Activated CD4-positive, alpha-beta T cell treated with anti-CD3 and anti-CD28 coated beads, Interleukin-2, amount 50 U/mL, for 1 hour (primary cell): Measurements from ENCODE around the gene S100A3.

ENCODE experiments used
- DNase-seq: peaks from one replicate; pipeline ENCODE4 v3.0.0-alpha.2; 2020

Gene S100A3

DNA sequence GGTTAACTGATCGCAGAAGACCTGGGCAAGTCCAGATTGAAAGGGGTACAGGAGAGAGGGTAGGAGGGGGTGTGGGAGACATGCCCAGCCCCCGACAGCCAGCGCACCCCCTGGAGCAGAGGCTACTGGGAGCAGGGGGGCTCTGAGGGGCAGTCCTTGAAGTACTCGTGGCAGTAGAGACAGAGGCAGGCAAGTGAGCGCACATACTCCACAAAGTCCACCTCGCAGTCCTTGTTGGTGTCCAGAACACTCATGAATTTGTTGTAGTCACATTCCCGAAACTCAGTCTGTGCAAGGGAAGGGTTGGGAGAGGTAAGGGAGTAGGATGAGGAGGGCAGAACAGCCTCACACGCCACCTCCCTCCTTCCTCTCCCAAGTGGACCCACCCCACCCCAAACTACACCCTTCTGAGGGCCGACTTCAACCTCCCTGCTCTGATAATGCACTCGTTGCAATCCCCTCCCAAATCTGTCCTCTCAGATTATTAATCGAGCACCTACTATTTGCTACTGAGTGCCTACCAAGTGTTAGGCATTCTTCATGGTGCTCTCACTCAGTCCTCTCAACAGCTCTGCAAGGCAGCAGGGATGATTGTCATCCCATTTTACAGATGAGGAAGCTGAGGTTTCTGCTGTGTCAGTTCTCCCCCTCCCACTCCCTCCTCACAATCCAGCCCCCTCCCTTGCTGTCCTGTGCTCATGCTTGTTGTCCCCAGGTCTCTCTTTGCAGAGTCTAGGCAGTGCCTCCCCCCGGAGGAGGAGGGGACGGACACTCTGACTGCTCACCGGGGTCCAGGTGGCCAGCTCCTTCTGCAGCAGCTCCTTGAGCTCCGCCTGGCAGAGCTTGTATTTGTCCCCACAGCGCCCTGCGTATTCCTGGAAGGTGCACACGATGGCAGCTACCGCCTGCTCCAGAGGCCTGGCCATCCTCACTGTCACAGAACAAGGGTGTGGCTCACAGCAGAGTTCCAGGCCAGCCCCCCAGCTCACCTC is 1.2 kb downstream of the S100A3 start:
- DNase-seq: no peak

DNA sequence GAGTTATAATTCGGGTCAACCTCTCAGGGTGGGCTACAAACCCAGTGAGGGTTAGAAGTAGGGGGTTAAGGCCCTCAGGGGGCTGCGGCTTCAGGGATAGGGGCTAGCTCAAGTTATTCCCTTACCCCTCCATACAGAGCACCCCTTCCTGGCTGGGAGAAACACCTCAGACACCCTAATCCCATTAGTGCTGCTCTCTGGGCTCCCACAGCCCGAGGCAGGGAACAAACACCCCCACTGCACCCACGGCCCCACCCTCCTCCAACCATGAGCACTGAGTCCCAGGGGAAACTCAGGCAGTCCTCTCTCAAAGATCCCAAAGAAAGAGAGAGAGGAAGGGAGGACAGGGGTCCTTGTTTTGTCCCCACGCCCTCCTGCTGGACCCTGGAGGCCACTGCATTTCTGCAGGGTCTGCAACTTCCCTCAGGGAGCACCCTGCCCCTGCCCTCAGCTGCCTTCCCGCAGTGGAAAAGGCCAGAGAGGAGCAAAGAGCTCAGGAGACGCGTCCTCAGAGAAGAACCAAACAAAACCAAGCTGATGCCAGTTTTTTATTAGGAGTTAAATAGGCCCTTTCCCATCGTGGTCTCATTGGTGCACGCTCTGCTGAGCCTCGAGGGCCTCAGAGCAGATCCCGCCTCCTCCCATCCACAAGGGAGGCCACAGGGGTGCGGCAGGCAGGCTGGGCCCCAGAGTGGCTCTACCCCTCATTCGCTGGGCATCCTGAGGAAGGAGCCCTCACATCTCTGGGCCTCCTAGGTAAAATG is 2.1 kb downstream of the S100A3 start:
- no peak for DNase-seq

DNA sequence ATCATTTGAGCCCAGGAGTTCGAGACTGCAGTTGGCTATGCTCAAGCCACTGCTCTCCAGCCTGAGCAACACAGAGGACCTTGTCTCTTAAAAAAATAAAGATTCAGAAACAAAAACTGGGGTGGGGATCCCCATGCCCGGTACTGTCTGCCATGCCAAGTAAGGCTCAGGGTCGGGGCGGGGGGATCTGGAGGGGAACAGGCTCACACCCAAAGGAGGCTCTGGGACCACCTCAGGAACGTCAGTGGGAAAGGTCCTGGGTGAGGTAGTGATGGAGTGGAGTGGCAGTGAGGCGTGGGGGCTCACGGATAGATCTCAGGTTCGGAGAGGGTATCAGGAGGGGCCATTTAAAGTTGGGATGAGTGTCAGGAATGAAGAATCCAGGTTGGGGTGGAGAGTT is 2.7 kb downstream of the S100A3 start:
- no peak for DNase-seq

DNA sequence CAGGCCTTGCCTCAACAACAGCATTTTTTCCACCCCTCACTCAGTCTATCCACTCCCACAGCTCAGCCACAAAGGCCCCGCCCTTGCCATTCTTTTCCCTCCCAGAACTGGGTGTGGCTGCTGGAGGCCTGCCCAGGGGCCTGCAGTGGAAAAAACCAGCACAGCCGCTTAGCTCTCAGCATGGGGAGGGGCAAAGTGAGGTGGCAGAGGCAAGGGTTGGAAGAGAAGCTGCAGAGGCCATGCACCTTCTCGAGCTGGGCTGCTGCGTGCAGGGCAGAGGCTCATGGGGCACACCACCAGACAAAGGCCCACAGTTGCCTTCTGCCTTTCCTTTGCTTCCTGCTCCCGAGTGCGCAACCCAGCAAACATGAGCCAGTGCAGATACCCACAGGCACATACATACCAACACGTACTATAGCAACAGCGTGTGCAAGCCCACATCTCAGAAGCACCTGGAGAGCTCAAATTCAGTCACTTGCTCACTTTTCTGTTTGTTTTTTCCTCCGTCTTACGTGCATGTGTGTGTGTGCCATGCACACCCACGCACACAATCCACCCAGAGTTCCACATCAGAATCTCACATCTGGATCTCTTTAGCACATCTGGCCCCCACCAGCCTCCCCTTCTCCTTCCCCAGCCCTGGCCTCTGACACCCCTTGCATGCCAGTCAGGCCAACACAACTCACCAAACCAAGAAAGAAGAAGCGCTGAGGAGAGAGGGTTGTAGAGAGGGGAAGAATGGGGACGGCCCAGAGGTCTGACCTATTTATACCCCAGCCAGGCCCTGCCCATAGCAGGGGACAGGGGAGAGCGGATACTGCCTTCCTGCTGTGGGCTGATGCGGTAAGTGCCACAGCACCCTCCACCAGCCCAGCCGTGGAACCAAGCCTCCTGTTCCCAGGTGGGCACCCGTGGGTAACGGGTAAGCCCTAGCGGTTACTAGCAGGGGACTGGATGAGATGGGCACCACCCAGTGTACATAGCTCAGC is 3.7 kb downstream of the S100A3 start, which contains the start of gene S100A4:
TSS of gene S100A4 (minus strand) at position 740 of the 989 bp plus-strand sequence. CDS start 1,012 bp downstream, outside the sequence.
- peak; percentile 87 for DNase-seq

DNA sequence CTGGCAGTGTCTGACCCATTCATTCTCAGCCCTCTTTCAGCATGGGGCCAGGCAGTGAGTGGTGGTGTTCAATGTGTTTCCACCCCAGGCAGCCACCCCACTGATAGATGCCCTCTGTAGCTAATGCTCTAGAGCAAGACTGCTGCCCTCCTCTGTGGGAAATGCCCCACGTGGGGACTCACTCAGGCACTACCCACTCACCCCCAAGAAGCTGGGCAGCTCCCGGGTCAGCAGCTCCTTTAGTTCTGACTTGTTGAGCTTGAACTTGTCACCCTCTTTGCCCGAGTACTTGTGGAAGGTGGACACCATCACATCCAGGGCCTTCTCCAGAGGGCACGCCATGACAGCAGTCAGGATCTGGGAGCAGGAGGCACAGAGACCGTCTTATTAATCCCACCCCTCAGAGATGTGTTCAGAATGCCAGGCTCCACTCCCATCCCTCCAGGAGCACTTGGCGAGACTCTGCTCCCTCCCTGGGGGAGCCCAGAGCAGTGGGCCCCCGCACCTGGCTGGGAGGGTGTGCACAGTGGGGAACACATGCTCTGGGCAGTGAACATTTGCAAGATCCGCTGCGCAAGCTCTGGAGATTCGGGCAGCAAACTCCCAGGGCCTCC is 4.5 kb downstream of the S100A3 start:
- DNase-seq: no peak

DNA sequence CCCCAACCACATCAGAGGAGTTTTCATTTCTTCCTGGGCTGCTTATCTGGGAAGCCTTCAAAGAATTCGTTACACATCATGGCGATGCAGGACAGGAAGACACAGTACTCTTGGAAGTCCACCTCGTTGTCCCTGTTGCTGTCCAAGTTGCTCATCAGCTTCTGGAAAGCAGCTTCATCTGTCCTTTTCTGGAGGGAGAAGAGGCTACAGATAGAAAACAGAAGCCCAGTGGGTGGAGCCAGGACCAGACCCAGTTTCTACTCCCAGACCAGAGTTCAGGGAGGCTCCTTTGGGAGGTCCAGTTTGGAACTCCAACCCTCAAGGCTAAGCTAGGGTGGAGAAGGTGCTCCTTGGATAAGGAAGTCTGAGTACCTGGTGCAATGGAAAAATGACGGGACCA is 5.3 kb downstream of the S100A3 start:
- DNase-seq: no peak

DNA sequence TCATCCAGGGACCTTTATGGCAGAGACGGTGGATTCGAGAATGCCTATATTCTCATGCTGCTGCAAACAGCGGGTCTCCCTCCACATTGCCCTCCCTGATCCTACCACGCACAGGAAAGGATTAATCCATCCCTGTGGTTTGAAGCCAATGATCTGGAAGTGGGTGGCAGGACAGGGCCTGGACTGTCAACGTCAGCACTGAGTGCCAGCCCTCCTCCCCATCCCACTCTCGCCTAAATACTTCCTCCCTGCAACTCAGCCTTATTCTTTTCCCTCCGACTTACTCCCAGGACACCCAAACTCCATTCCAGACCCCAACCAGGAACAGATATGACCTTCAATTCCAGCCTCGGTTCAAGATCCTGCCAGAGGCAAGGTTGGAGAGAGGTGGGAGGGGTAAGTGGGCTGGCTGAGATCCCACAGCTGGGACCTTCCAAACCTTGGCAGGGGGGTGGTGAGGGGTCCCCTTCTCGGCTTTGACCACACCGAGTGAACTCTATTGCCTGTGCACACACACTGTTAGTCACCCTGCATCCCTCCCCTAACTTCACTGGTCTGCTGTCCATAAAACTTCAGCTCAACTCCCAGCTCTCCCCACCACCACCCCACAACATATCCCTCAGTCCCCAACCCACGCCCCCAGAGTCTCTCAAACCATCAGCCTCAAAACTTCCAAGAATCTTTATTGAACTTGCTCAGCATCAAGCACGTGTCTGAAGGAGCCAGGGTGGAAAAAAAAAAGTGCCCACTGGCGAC is 5.9 kb downstream of the S100A3 start:
- DNase-seq: no peak

DNA sequence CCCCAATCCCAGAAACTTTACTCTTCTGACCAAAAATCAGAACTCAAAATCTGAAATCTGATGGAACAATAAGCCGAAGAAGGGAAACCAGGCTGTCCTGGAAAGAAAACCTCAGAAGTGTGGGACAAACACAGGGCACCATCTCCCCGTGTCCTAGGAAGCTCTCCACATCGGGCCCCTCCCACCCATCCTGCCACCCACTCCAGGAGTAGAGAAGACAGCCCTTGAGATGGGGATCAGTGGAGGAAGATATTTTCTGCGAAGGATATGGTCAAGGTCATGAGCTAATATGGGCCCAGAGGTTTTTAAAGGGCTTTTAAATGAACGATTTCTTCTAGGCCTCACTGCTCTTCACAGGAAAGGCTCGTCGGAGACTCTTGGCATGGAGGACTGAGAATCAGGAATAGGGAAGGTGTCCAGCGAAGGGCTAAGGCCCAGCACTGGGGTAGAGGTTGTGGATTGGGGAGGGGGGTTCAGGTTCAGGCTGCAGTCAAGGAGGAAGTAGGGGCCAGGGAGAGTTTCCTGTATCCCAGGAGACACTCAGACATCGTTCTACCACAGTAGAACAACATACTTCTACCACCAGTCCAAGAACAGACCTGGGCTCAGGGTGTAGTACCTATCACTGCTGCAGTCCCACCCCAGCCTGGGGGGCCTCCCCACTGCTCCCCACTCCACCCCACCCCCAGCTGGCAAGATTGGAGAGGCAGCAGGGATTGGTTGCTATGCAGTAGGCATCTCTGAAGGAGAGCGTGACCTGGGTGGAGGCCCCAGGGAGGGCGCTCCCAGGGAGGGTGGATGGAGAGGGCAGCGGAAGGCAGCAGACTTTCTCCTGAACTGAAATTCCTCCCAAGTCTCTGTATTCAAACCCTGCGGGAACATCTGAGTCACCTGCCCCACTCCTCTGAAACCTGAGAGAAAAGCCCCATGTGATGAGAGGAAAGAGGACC is 7.1 kb downstream of the S100A3 start:
- DNase-seq: no peak

DNA sequence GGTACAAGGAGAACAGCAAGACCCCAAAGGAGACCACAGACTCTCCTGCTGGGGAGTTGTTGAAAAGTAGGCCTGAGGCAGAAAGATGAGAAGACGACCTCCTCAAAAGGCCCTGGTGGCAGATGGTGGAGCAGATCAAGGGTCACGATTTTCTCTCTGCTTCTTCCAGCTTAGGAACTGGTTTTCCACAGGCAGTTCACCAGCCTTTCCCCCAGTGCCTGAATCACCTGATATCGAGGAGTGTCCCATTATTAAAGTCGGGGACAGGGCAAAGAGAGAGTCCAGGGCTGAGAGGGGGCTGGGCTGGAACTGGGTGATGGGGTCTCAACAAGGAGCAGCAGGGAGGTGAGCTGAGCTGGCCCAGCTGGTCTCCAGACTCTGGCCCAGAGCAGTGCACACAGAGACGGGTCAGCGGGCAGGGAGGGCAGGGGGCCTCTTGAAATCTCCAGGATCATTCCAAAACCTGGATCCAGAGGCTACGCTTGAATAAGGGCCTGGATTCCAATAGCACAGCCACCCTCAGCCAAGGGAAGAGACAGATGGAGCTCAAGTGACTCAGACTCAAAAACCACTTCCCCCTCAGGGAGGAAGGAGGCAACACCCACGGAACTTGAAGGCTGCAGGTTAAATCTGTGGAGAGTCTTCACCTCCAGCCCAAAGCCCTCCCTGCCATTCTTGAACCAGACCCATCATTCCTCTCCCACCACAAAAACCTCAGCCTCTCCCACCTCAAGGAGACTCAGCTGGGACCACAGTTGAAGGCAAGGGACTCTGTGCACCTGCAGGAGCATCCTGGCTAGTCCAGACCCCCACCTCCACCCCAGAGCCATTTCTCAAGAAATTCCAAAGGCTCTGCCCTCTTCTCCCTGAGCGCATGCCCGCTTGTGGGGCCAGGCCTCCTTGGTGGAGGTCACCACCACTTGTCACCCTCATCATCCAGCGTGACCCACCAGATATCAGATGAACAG is 8.4 kb downstream of the S100A3 start, which contains the start of gene S100A5:
TSS of gene S100A5 (minus strand) at position 541 of the 968 bp plus-strand sequence. CDS start 743 bp downstream, outside the sequence.
- DNase-seq: peak; percentile 52

DNA sequence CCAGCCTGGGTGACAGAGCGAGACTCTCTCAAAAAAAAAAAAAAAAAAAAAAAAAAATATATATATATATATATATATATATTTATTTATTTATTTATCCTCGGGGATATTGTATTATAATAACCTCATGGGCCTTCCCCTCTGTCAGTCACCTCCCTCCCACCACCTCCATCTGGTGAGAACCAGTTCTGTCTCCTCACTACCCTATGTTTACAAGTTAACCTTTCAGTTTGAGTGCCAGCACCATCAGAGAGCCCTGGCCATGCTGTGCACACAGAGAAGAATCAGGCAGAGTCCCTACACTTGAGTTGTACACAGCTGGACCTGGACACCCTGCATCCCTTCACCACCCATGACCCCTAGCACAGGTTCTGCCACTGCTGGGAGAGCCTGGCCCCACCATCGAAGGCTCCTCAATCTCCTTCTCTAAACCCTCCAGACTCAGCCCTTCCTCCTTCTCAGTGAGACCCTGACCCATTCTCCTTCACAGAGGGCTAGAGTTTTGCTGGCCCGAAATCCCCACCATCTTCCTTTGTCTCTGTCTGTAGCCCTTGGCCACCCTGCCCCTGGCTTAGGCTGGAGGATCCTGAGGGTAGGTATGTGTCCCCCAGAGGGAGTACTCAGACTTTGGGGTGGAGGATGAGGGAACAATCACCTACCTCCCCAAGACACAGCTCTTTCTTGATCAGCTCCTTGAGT is 9.5 kb downstream of the S100A3 start:
- no peak for DNase-seq

DNA sequence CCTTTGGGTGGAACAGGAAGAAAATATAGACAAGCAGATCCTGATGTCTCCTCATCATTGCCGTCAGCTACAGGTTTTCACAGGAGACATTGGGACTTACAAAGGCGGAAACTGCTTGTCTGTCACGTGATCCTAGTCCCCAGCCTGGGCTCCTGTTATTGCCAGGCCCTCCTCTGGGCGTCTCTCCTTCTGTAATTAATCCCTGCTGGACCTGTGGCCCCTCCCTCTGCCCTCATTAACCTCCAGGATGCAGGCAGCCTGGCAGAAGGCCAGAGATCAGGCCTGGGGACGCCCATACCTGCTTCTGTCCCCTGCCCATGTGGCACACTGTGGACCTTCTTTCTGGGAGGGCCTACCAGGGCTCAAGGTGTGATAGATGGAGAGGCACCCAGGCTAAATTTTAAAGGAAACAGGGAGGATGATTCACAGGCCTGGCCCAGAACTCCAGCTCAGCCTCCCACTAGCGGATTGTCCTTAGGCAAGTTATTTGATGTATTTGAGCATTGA is 10.7 kb downstream of the S100A3 start:
- no peak for DNase-seq

DNA sequence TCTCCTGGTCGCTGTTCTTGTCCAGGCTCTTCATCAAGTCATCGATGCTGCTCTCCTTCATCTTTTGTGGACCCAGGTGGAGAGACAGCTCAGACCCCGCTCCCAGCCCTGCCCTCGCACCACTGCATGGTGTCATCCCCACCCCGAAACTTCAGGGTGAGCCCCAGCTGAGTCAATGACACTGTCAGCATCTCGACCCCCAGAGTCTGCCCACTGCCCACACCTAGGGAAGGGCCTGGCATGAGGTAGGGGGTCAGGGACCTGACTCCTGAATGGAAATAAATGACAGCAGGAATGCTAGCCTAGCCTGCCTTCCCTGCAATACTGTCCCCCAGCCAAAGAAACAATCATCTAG is 11.7 kb downstream of the S100A3 start:
- no peak for DNase-seq

DNA sequence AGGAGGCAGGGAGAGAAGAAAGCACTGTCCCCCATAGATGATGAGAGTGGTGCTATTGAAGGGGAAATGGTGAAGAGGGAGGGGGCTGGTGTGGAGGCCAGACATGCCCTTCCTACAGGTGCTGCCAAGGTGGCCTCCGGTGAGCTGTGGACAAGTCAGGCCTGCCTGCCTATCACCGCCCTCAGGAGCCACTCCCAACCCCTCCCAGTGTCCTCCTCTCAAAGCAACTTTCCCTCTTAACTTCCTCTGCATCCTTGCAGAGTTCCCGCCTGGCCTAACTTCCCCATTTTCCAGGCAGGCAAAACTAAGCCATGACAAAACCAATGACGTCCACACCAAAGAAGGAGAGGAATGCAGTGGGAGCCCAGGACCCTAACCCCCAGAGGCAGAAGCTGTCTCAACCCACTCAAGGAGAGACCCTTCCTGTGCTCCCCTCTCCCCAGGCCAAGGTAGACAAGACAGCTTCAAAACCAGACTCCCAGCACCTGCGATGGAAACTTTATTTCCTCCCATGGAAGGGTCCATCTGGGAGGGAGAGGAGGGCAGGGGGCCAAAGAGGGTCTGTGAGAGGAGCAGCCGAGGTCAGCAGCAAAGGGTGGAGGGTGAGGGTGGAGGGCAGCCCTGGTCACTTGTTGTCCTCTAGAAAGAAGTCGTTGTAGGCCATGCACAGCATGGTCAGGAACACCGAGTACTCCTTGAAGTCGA is 12.2 kb downstream of the S100A3 start:
- no peak for DNase-seq

DNA sequence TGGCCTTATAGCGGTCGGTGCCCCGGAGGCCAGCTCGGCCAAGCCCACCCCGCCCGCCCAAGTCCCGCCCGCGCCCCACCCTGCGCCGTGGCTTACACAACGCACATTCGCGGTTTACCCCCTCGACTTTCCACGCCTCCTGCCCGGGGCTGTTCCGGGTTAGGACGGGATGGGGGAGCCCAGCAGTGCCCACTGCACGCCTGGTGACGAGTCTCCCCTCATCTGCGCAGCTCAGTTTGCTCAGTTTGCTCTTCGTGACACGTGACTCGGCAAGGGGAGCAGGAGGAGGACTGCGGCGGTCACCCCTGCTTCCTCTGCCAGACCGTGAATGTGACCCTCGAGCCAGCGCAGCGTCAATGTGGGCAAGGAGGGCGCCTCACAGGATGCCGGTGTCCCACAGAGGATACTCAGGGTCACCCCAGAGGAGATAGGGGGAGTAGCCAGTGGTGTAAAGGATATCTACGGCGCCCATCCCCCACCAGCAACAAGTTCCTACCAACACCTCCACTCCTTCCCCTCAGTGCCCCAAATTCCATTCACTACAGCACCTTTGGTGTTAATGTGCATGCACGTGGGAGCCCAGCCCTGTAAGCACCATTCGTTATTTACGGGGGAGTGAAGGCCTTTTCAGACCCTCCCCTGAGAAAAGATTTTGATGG is 12.9 kb downstream of the S100A3 start:
- peak; percentile 77 for DNase-seq

DNA sequence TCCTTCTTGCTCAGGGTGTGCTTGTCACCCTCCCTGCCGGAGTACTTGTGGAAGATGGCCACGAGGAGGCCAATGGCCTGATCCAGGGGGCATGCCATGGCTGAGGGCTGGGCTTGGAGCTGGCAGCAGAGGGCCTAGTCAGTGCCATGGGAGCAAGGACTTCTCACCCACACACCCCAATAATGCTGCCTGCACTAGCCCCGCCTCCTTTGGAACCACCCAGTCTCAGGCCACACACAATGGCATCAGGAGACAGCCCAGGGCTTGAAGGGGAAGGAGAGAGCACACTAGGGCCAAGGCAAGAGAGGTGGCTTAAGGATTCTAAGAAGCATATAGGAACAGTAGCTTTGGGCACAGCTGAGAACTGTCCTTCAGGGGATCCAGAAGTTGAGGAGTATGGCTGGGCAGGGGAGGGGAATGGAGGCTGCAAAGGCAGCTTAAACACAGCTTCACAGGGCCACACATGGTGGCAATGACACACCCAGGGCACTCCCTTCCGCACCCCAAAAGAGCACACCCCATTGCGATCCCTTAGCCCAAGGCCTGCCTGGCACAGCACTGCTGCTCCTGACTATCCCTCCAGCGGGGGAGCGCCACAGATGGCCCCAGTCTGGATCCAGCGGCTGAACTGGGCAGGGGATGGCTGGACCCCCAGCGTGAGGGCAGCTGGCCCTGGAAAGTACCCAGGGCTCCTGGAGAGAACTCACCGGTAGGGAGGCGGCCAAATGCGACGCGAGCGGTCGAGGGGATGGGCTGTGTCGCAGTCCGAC is 13.6 kb downstream of the S100A3 start, which contains the start of gene S100A6:
TSS of gene S100A6 (minus strand) at position 750 of the 770 bp plus-strand sequence. CDS start at position 98, 652 bp downstream.
- peak; percentile 48 for DNase-seq

DNA sequence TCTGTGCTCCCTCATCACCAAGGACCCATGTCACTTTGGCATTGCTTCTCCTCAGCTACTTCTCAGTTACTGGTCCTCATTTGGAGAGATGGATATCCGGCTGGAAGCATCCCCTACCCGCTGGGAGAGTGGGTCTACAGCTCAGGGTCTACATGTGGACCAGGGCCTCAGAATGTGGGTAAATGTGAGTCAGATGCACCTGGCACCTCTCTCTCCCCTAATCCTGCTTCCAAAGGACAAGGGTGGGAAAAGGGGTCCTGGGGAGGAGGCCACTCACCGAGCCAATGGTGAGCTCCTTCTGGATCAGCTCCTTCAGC is 14.2 kb downstream of the S100A3 start:
- no peak for DNase-seq
